IPS-NIHi7 (cell line): Measurements from ENCODE around the gene KCTD13.
"Not testable (repeated sequence)": the region's sequence is repeated elsewhere in the genome, so short reads cannot be mapped to it uniquely, and the experiment has no call there.

Experiments used
- DNase-seq: peaks from one replicate; pipeline ENCODE4 v3.0.0; 2012; ENCODE audit warnings: mixed read lengths; ENCODE audit errors: extremely low spot score

KCTD13 gene, protein sequence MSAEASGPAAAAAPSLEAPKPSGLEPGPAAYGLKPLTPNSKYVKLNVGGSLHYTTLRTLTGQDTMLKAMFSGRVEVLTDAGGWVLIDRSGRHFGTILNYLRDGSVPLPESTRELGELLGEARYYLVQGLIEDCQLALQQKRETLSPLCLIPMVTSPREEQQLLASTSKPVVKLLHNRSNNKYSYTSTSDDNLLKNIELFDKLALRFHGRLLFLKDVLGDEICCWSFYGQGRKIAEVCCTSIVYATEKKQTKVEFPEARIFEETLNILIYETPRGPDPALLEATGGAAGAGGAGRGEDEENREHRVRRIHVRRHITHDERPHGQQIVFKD

DNA sequence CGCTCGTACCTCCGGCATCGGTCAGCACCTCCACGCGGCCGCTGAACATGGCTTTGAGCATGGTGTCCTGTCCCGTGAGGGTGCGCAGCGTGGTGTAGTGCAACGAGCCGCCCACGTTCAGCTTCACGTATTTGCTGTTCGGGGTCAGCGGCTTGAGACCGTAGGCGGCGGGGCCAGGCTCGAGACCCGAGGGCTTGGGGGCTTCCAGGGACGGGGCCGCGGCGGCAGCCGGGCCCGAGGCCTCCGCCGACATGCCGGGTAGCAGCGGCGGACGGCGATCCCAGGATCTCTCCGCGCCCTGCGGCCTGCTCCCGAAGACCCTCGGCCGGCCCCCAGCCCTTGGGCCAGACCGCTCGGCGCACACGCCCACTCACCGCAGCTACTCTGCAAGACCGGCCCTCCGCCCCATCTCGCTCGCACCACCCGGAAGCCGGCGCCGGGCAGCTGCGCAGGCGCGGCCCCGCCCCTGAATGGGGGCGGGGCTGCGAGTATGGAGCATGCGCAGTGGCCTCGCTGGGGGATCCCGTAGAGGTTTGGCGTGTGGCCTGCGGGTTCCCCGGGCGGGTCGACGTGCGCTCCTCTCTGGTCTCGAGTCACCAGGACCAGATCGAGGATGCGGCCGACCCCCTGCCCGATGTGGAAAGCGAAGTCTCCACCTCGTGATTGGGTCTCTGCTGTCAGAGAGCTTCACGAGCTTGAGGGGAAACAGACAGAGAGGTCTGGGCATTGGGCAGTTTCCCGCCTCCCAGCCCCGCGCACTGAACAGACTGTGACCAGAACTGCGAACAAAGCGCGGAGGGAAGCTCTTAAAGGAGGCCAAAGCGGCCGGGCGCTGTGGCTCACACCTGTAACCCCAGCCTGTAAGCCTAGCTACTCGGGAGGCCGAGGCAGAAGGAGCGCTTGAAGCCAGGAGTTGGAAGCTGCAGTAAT lies at the start of gene KCTD13:
Gene KCTD13, minus strand, starts transcription at position 446 of the 930 bp plus-strand sequence. Its CDS starts 193 bp downstream, at position 253.
- DNase-seq, result peak; percentile 99

- DNase-seq, result no peak
These were observed 49.1 kb upstream of the KCTD13 start for GRCh38 chr16:29975134-29975538.

- DNase-seq, result peak; percentile 58
These were observed 48.5 kb upstream of the KCTD13 start for GRCh38 chr16:29974291-29975133.

DNA sequence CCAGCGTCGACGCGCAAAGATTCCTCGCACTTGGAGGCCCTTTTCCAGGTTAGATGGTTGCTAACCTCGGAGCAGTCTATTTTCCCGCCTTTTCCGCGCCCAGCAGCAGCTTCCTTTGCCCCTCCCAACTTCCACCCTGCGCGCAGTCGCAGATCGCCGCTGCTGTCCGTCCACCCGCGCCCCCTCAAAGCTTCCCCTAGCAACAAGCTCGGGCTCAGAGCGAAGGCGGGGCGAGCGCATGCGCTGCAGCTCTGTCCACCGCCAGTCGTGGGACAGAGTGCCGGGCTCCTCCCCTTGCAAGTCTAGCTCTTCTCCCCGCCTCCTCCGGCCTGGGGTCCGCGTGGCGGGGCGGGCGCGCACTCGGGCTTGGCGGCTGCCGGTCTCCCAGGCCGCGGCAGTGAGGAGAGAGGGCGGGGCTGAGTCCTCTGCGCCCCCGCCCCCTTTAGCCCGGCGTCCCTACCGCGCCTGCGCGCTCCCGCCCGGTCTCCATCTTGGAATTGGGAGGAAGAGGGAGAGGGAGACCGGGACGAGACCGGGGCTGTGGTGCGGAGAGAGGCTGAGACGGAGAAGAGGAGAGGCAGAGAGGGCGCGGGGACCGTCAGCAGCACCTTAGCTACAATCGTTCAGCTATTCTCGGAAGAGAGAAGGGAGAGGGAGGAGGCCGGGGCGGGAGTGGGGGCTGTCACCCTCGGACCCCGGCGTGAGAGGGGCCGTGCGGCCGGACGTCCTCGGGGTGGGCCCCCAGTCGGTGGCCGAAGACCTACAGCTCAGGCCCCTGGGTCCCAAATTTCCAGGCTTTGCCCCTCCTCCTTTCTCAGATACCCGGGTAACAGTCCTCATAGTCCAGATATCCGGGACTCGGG lies 47.6 kb upstream of the KCTD13 start, which contains the start of gene TAOK2:
Gene TAOK2, plus strand, starts transcription at position 485 of the 863 bp plus-strand sequence. CDS start 3,905 bp downstream, outside the sequence.
- peak; percentile 100 for DNase-seq

DNA sequence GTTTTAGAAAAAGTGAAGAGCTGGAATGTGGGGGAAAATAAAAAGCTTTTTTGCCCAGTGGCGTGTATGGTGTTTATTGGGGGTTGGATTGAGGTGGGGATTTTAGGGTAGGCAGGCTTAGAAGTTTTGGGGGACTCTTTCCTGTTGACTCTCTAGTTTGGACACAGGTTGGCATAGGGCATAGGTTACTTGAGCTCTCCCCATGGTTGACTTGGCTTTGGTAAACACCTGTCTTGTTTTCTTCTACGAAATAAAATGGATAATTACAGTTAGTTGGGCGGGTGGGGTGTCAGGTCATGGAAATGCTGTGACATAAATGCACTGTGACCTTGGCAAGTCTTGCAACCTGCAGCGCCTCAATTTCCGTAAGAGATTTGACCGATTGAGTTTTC lies 47.0 kb upstream of the KCTD13 start:
- no peak for DNase-seq

- DNase-seq, result no peak
These were observed 46.5 kb upstream of the KCTD13 start for GRCh38 chr16:29972500-29972899.

GRCh38 chr16:29971304-29971703 lies 45.3 kb upstream of the KCTD13 start:
- DNase-seq, result no peak

DNA sequence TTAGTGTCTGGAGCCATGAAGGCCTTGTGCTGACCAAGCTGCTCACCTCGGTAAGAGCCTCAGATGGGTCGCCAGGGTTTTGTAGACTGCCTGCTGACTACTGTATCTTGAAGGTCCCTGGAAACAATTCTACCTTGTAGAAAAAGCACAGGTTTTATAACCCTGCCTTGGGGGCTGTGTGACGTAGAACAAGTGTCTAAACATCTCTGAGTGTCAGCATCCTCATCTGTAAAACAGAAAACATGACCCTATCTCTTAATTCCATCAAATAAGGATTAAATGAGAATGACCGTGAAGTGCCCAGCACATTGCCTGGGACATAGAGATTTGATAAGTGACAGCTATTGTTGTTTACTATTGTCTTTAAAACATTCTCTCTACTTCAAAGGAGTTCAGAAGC lies 42.2 kb upstream of the KCTD13 start:
- DNase-seq, result no peak

- no peak for DNase-seq
These were observed 37.2 kb upstream of the KCTD13 start for GRCh38 chr16:29963021-29963743.

GRCh38 chr16:29962344-29962994 lies 36.4 kb upstream of the KCTD13 start:
- DNase-seq, result no peak

DNA sequence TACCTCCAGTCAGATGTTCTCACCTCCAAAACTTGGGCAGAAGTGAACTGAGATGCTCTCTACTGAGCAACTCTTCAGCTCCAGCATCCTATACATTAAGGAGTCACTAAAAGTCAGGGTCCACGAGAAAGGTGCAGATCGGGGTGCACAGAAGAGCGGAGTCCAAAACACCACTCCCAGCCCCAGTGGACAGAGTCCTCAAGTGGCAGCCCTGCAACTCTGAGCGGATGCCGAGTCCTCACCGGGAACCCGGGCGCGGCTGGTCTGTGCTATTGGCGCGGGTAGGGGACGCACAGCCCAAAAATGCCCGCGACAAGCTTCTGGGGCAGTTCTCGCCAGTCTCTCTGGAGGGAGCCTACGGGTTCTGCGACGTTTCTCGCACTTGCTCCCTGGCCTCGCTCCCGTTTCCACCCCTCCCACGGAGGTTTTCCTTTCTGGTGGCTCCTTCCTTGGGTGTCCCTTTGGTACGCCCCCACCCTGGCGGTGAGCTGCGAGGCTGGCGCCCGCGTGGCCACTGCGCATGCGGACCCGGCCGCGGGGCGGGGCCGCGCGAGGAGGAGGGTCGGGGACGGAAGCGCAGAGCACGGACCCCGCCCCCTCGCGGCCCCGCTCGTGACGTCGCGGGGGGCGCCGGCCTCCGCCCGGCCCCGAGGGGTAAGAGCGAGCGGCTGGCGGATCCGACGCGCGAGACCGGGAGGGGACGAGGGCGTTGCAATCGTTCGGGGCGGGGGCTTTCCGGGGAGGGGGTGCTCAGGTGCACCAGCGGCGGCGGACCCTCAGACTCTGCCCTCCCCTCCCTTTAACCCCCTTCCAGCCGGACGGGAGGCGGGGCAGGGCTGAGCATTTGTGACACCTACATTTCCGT lies 35.7 kb upstream of the KCTD13 start, which contains the start of gene TMEM219:
Gene TMEM219, plus strand, starts transcription at position 601 of the 865 bp plus-strand sequence. CDS start 1,065 bp downstream, outside the sequence.
- peak; percentile 97 for DNase-seq

- DNase-seq, result no peak
These were observed 35.1 kb upstream of the KCTD13 start for GRCh38 chr16:29961127-29961478.

DNA sequence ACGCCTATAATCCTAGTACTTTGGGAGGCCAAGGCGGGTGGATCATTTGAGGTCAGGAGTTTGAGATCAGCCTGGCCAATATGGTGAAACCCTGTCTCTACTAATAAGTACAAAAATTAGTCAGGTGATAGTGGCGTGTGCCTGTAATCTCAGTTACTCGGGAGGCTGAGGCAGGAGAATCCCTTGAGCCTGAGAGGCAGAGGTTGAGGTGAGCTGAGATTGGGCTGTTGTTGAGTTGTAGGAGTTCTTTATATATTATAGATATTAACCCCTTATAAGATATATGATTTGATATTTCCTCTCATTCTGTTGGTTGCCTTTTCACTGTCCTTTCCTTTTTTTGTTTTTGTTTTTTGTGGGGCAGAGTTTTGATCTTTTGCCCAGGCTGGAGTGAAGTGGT lies 33.8 kb upstream of the KCTD13 start:
- not testable (repeated sequence) for DNase-seq

DNA sequence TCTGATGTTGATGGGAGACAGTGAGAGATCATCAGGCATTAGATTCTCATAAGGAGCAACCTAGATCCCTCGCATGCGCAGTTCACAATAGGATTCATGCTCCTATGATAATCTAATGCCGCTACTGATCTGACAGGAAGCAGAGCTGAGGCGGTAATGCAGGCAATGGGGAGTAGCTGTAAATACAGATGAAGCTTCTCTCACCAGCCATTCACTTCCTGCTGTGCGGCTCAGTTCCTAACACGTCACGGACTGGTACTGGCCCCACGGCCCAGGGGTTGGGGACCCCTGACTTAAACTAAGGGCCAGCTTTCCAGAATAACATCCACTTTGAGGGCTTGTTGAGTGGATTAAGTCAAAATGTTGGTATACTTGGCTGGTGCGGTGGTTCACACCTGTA lies 33.3 kb upstream of the KCTD13 start:
- DNase-seq, result no peak

- DNase-seq, result no peak
These were observed 32.7 kb upstream of the KCTD13 start for GRCh38 chr16:29958756-29959155.

DNA sequence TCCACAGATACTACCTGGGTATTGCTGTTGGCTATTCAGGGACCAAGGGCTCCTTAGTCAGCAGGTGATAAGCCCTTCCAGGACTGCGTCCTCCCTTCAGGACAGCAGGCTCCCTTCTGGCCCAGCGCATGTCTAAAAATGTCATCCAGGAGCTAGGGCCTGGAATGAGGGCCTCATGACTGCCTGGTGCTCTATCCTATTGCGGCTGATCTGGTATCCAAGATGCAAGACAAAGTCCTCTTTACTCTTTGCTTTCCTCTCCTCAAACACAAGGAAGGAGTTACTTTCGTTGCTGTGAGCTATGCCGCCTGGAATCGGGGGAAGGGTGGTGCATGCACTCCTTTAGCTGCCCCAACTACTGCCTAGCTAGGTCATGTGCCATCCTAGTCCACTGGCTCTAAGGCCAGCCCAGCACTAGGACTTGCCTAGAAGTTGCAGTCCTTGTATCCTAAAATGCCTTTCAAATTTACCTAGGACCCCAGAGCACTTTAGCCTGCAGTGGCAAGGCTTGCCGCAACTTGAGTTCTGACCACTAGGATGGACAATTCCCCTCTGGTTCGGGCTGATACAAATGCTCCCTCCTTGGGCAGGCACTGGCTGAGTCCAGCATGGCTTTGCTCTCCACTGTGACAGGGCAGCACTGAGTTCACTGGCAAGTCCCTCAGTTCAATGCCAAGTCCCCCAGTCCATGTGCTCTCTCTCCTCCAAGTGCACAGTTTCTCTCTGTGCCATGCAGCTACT lies 25.8 kb upstream of the KCTD13 start:
- no peak for DNase-seq

GRCh38 chr16:29950806-29951461 lies 24.9 kb upstream of the KCTD13 start:
- DNase-seq, result no peak
